ENCODE measurements around the gene ZMYM4.

ZMYM4 gene

GRCh38 chr1:35390600-35391494 is 122.3 kb downstream of the ZMYM4 start:
- TF ChIP-seq NFIC (IDR thresholded peaks at IDR 0.05) (no peak), YY1 (IDR thresholded peaks at IDR 0.05; ENCODE audit: low read depth) (no peak), FOXM1 (IDR thresholded peaks at IDR 0.05; ENCODE audit: borderline replicate concordance, low read depth) (no peak), CREB1 (IDR thresholded peaks at IDR 0.05; ENCODE audit: low read depth) (no peak), ZBTB7A (IDR thresholded peaks at IDR 0.05; ENCODE audit: low read depth) (no peak), CEBPB (IDR thresholded peaks at IDR 0.05) (no peak), TEAD4 (IDR thresholded peaks at IDR 0.05) (no peak)

GRCh38 chr1:35394386-35394785 is 125.9 kb downstream of the ZMYM4 start:
- TF ChIP-seq EP300 (IDR thresholded peaks at IDR 0.05; ENCODE audit: borderline replicate concordance) (no peak), USF1 (IDR thresholded peaks at IDR 0.05) (no peak), YY1 (IDR thresholded peaks at IDR 0.05; ENCODE audit: low read depth) (no peak), ZBTB7A (IDR thresholded peaks at IDR 0.05; ENCODE audit: low read depth) (no peak), FOXM1 (IDR thresholded peaks at IDR 0.05; ENCODE audit: borderline replicate concordance, low read depth) (no peak), CREB1 (IDR thresholded peaks at IDR 0.05; ENCODE audit: low read depth) (no peak), EGR1 (IDR thresholded peaks at IDR 0.05) (no peak), NFIC (IDR thresholded peaks at IDR 0.05) (no peak), TCF12 (IDR thresholded peaks at IDR 0.05; ENCODE audit: low read depth) (no peak), TAF1 (IDR thresholded peaks at IDR 0.05; ENCODE audit: low read depth) (no peak), CEBPB (IDR thresholded peaks at IDR 0.05) (no peak), TEAD4 (IDR thresholded peaks at IDR 0.05) (no peak), MAX (IDR thresholded peaks at IDR 0.05) (no peak), REST (IDR thresholded peaks at IDR 0.05; ENCODE audit: low read depth) (no peak), RAD21 (IDR thresholded peaks at IDR 0.05; ENCODE audit: low read depth) (no peak)

- TF ChIP-seq MAX (IDR thresholded peaks at IDR 0.05) (no peak), USF1 (IDR thresholded peaks at IDR 0.05) (no peak), RAD21 (IDR thresholded peaks at IDR 0.05; ENCODE audit: low read depth) (no peak), REST (IDR thresholded peaks at IDR 0.05; ENCODE audit: low read depth) (no peak), TAF1 (IDR thresholded peaks at IDR 0.05; ENCODE audit: low read depth) (no peak), CEBPB (IDR thresholded peaks at IDR 0.05) (no peak), EGR1 (IDR thresholded peaks at IDR 0.05) (no peak), TEAD4 (IDR thresholded peaks at IDR 0.05) (no peak), TCF12 (IDR thresholded peaks at IDR 0.05; ENCODE audit: low read depth) (no peak), FOXM1 (IDR thresholded peaks at IDR 0.05; ENCODE audit: borderline replicate concordance, low read depth) (no peak), CREB1 (IDR thresholded peaks at IDR 0.05; ENCODE audit: low read depth) (no peak), ZBTB7A (IDR thresholded peaks at IDR 0.05; ENCODE audit: low read depth) (no peak), EP300 (IDR thresholded peaks at IDR 0.05; ENCODE audit: borderline replicate concordance) (no peak), YY1 (IDR thresholded peaks at IDR 0.05; ENCODE audit: low read depth) (no peak), NFIC (IDR thresholded peaks at IDR 0.05) (no peak)
Measured at GRCh38 chr1:35398739-35399138, 130.2 kb downstream of the ZMYM4 start.

- TF ChIP-seq RAD21 (IDR thresholded peaks at IDR 0.05; ENCODE audit: low read depth) (no peak), USF1 (IDR thresholded peaks at IDR 0.05) (no peak), CEBPB (IDR thresholded peaks at IDR 0.05) (no peak), TAF1 (IDR thresholded peaks at IDR 0.05; ENCODE audit: low read depth) (no peak), EGR1 (IDR thresholded peaks at IDR 0.05) (no peak), ZBTB7A (IDR thresholded peaks at IDR 0.05; ENCODE audit: low read depth) (no peak), EP300 (IDR thresholded peaks at IDR 0.05; ENCODE audit: borderline replicate concordance) (no peak), NFIC (IDR thresholded peaks at IDR 0.05) (no peak), TEAD4 (IDR thresholded peaks at IDR 0.05) (no peak), TCF12 (IDR thresholded peaks at IDR 0.05; ENCODE audit: low read depth) (no peak), MAX (IDR thresholded peaks at IDR 0.05) (no peak), FOXM1 (IDR thresholded peaks at IDR 0.05; ENCODE audit: borderline replicate concordance, low read depth) (no peak), YY1 (IDR thresholded peaks at IDR 0.05; ENCODE audit: low read depth) (no peak), REST (IDR thresholded peaks at IDR 0.05; ENCODE audit: low read depth) (no peak), CREB1 (IDR thresholded peaks at IDR 0.05; ENCODE audit: low read depth) (no peak)
Measured at GRCh38 chr1:35401049-35401448, 132.5 kb downstream of the ZMYM4 start.

Measured in Ishikawa (cell line).